ENCODE measurements around the gene WWTR1.

Gene WWTR1

DNA sequence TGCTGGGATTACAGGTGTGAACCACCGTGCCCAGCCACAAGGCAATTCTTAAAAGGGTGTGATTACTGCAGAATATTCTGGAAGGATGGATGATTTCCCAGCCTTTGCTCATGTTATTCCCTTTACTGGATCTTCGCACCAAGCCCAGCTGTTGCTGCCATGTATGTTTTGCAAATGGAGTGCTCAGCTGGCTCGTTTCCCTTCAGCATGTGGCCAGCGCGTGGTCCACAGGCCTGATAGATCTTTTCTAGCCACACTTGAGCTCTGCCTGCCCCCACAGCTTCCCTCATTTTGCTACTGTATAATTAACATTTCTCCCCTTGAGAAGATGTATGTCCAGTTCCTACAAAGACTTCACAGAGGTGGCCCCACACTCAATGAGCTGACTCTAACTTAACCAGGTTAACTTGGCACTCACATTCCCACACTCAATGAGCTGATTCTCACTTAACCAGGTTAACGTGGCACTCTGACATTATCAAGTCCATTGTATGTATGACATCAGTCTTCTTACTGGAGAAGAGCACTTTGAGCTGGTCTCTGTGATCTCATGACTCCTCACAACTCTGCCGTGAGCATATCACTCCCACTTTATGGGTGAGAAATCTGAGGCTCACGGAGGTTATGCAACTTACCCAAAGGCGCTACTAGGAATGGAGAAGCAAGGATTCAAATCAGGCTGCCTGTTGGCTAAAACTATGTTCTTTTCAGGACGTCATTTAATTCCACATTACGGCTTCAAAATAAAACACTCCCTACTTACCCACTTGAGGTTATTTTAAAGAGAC, 134.1 kb downstream of the WWTR1 start:
- no peak for DNase-seq

DNA sequence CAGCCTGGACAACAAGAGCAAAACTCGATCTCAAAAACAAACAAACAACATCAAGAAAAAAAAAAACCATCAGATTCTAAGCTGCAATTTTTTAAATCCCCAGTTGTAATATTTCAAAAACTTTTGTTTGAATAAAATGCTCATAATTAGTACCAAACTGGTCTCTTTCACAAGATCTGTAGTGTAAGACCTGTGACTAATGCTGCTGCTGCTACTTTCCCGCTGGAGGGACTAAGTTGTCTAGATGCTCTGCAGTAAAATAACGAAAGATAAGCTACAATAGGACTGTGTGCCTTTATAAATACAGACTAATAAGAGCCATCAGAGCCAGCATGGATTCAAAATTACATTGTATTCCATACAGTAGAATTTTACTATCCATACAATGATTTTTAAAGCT, 137.9 kb downstream of the WWTR1 start:
- no peak for DNase-seq

DNA sequence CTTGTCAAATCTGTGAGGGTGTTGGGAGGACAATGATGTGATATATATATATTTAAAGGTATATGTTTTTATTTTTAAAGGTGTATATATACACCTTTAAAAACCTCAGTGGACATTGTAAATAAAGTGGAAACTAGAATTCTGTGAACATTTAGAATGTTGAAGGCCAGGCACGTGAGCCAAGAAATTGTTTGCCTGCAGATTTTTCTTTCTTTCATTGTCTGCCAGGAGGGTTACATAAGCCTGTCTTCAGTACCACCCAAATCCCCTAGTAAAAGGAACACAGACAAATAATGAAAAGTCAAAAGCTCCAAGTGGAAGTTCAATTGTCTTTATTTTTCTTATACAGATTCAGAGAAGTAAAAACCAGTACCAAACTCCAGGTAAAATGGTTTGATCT, 140.9 kb downstream of the WWTR1 start:
- DNase-seq, result no peak

DNA sequence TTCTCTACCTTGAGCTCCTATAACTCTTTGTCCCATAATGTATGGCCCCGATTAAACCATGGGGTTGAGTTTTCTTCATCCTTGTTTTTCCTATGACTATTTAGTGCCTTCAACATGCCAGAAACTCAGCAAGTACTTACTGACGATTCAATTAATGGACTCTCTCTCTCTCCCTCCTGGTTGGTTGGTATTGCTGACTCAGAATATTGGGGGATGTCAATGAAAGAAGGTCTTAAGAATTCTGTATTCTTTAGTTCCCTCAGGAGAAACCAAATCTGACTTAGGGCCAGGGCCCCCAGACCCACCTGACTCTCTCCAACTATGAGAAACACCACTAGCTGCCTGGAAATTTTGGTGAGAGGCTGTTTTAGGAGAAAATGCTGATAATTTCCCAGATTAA, 142.6 kb downstream of the WWTR1 start:
- no peak for DNase-seq

DNA sequence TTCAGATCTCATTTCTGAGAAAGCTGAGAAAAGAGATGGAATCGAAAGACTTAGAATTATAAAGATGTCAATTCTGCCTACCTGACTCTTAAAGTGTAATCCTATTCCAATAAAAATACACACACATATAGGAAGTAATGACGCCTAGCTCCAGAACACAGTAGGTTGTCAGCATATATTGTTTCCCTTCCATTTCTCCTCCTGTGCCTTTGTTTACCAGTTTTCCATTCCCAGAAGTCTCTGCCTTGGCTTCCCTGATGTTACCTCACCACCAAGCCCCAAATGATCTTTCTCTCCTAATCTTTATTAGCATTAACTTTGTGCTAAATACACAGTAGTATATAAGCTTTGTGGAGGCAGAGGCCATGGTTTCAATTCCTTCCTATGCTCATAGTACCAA, 143.4 kb downstream of the WWTR1 start:
- DNase-seq, result no peak

DNA sequence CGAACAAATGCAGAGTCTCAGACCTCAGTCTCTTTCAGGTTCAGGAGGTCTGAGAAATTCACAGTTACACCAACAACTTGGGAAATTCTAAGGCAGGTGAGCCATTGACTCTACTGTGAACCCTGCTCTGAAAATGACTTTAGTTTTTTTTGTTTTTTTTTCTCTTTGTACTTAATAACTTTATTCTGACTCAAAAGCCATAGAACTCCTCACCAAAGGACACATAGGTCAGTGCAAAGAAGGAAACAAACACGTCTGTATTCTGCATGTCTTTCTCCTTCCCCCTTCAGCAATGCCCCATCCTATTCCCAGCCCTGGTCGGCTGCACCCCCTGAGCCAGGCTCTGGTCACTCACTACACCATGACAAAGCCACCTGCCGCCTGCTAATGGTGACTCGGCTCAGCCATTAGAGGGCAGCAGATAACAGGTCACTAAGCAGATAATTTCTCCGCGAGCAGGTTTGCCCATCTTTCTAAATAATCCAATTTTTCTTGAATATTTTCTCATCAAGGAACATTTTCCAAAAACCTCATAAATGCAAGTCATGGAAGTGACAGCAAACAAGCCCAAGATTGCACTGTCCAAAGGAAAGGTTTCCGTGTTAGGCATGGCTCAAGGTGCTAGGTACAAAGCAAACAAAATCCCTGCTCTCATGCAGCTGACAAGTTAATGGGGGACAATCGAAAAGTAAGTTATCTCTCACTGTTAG, 145.6 kb downstream of the WWTR1 start:
- DNase-seq, result no peak

DNA sequence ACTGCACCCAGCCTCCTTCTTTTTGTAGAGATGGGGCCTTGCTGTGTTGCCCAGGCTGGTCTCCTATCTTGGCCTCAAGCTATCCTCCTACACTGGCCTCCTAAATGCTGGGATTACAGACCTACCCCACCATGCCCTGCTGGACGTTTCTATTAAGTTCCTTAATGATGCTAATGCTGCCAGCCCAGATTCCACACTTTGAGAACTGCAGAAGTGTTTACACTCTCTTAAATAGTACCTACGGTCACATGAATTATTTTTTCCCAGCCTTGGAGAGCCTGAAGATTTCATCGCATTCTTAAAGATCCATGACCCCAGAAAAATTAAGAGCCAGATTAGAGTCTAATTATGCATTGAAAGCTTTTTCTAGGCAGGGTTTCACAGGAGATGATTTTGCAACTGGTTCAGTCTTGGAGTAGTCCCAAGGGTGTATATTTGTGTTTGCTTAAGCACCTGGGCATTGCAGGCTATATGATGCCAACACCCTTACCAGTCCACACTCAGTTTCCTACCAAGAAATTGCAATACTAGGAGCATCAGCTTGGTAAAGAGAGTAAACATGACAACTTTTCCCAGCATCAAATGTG, 146.7 kb downstream of the WWTR1 start:
- DNase-seq, result no peak

DNA sequence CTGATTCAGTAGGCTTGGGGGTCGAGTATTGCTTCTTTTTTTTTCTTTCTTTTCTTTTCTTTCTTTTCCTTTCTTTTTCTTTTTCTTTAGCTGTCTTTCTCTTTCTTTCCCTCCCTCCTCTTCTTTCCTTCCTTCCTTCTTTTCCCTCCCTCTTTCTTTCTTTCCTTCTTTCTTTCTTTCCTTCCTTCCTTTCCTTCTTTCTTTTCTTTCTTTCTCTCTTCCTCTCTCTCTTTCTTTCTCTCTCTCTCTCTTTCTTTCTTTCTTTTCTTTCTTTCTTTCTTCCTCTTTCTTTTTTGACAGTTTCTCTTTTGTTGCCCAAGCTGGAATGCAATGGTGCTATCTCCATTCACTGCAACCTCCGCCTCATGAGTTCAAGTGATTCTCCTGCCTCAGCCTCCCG, 147.3 kb downstream of the WWTR1 start:
- no peak for DNase-seq

DNA sequence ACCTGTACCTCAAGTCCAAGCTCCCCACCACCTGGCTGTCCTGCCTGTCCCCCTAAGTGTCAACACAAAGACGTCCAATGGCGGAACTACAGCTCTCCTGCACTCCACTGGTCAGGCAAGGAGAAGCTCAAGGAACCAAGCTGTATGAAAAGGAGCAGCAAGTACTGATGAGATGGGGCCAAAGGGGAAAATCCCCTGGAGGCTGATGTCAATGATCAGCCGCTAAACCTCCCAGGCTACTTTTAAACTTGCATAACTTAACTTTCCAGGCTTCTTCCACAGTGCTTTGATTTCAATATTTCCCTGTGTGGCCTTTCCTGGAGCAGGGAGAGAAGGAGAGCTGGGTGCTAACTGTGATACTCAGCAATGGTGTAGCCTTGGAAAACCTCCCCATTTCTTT, 148.3 kb downstream of the WWTR1 start:
- DNase-seq, result no peak

DNA sequence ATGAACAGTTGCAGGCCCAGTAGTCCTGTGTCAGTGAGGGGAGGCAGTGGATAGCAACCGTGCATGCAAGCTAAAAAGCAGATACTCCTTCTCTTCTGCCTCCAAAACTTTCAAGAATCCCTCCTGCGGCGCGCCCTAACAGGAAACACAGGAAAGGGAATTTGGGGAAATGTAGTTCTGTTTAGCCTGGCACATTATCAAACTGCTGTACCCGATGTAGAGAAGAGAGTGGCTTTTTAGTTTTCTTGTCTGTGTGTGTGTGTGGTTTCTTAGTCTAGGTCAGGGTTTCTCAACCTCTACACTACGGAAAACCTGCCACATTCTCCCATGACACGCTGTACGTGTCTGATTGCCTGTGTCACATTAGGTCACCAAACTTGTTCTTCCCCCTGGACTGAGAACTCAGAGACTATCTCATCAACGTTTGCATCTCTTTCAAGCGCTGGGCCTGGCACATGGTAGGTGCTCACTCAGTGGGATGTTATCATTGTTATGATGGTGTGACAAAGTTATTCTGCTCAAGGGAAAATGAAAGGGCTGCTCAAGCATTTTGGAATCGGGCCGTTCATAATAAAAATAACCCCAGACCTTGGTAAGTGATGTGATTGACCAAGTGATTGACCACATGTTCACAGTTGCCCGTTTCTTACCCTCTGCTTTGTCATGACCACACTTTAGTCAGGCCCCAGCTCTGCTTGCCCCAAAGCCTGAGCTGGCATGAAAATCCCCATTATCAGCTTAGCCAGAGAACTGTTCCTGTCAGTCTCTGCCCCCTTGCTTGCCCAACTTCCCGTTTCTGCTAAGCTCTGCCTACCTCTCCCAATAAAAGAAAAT, 150.1 kb downstream of the WWTR1 start:
- no peak for DNase-seq

DNA sequence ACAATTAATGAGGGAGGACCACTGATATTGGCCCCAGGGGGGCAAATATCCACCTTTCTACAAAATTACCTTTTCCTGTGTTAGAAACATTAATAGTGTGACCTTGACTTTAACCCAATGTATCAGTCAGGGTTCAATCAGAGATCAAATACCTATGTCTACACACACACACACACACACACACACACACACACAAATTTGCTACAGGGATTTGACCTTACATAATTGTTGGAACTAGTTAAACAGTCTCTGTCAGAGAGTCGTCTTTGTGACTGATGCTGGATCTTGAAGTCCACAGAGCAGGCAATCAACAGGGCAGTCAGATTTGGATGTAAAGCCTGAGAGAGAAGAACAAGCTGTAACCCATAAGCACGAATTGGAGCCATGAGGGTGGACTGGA, 150.9 kb downstream of the WWTR1 start:
- no peak for DNase-seq

DNA sequence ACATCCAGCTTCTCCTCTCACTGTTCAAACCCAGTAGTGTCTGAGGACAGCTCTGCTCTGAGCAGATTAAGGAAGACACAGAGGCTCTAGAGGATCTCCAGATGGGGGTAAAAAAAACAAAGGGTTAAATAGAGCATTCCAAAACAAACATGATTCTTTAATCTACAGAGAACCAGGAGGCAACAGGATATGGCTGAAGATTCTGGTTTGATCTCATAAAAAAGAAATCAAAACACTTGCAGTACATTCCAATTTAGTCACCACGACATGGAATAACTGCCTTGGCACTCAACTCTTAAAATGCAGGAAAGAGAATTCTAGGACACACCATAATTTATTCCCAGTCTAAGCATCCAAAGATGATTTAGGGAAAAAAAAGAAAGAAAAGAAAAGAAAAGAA, 151.3 kb downstream of the WWTR1 start:
- no peak for DNase-seq

DNA sequence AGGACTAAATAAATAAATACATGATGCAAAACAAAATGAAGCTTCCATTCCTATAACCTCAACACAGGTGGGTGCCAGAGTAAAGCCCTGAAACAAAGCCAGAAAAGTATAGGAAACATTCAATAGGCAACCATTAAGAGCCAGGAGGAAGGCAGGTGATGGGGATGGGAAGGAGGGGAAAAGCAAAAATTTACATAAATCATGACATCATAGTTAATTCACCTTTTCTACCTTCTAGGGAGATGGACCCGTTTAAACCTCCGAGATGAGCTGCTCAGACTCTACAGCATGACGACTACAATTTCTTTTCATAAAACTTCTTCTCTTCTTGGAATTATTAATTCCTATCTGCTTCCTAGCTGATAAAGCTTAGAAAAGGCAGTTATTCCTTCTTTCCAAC, 155.4 kb downstream of the WWTR1 start:
- DNase-seq, result no peak

DNA sequence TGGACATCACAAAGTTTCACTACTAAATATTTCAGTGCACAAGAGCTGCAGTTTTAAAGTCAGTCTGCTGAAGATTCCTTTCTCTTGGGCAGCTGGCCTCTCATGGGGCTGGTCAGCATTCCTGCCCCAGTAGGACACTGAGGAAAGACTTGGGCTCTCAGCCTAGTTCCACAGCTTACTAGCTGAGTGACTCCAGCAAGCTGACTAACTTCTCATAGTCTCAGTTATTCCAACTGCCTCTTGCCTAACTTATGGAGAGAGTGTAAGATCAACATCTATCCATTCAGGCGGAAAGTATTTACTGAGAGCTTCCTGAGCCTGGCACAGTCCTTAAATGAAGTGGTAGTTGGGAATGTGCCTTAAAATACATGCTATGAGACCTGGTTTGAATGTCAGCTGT, 156.3 kb downstream of the WWTR1 start:
- DNase-seq, result no peak

DNA sequence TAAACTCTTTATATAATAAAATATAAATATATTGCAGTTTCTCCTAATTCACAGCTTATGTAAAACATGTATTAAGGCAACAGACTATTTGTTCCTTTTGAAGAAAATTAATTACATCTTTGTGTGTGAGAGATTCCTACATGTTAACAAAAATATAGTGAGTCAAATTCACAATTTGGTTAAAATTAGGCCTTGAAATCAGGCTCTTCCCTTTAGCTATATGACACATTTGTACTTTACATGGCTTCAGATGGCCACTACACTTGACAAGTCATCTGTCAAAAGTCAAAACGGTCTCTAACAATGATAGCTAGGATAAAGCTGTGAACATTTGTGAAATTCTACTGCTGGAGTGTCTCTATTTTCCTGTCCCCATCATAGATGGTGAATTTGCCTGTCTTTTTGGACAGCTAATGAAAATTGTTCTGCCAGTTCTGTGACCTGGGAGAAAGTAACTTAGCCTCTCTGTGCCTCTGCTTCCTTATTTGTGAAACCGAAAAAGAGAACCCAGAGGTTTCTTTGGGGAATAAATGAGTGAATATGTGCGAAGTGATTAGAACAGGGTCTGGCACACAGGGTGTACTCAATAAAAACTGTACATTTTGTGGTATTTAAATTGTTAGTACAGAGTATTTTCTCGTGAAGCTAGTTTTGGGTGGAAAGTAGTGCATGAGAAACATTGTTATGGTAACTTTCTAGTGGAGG, 159.7 kb downstream of the WWTR1 start:
- DNase-seq, result no peak

DNA sequence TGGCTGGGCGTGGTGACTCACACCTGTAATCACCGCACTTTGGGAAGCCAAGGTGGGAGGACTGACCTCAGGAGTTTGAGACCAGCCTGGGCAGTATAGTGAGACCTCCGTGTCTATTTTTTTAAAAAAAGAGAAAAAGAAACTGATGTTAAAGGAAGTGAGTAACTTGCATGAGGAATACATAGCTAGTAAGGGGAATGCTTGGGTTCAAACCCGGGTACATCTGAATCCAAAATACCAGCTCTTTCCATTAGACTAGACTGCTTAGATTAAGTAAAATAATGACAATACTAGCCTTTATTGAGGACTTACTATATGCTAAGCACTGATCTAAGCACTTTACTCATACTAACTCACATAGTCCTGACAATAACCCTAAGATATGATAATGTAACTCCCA, 160.9 kb downstream of the WWTR1 start:
- DNase-seq, result no peak

DNA sequence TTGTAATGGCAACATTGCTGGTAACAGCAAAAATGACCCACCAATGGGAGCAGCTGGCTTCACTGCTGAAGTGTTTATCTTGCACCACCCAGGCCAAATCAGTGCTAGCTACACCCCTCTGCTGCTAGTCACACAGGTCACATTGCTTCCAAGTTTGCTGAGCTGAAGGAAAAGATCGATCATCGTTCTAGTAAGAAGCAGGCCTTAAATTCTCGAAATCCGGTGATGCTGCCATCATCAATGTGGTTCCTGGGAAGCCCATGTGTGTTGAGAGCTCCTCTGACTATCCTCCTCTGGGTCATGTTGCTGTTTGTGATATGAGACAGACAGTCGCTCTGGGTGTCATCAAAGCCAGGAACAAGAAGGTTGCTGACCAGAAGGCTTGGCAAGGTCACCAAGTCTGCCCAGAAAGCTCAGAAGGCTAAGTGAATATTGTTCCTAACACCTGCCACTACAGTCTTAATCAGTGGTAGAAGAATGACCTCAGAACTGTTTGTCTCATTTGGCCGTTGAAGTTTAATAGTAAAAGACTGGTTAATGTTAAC, 162.2 kb downstream of the WWTR1 start:
- DNase-seq, result no peak

DNA sequence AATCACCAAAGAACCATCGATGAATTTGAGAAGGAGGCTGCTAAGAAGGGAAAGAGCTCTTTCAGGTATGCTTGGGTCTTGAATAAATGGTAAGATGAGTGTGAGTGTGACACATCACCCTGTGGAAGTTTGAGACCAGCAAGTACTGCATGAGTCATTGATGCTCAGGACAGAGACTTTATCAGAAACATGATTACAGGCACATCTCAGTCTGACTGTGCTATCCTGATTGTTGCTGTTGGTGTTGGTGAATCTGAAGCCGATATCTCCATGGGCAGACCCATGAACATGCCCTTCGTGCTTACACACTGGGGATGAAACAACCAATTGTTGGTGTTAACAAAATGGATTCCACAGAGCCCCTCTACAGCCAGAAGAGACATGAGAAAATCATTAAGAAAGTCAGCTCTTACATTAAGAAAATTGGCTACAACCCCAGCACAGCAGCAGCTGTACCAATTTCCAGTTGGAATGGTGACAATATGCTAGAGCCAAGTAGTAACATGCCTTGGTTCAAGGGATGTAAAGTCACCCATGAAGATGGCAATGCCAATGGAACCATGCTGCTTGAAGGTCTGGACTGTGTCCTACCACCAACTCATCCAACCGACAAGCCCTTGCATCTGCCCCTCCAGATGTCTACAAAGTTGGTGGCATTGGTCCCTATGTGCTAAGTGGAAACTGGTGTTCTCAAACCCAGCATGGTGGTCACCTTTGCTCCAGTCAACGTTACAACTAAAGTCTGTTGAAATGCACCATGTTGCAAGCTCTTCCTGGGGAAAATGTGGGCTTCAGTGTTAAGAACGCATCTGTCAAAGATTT, 162.9 kb downstream of the WWTR1 start:
- no peak for DNase-seq

DNA sequence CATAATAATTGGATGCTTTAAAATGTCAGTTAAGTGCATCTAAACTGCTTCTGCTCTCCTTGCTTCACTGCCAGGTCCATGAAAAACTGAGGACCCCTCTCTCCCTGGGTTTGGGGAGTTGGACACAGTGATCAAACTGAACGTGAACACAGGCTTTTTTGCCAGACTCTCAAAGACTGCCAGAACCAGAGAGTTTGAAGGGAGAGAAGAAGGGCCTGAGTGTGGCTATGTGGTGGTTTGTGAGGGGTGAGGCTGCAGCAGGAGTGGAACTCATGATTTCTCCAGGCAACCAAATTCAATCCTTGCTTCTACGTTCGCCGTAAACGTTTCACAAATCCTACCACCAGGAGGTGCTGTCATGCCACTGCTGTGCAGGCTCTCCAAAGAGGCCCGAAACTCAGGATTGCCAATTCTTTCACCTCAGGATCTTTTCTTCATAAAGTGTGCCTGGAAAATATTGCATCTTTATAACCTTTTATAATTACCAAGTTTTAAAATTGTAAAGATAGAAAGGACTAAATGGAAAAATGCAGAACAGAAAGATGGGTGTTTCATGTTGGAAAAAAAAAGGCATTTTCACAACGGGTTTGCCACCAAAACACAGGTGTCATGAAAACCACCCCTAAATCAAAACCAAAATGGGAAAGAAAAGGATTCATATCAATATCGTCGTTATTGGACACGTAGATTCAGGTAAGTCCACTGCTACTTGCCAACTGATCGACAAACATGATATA, 163.6 kb downstream of the WWTR1 start:
- no peak for DNase-seq

DNA sequence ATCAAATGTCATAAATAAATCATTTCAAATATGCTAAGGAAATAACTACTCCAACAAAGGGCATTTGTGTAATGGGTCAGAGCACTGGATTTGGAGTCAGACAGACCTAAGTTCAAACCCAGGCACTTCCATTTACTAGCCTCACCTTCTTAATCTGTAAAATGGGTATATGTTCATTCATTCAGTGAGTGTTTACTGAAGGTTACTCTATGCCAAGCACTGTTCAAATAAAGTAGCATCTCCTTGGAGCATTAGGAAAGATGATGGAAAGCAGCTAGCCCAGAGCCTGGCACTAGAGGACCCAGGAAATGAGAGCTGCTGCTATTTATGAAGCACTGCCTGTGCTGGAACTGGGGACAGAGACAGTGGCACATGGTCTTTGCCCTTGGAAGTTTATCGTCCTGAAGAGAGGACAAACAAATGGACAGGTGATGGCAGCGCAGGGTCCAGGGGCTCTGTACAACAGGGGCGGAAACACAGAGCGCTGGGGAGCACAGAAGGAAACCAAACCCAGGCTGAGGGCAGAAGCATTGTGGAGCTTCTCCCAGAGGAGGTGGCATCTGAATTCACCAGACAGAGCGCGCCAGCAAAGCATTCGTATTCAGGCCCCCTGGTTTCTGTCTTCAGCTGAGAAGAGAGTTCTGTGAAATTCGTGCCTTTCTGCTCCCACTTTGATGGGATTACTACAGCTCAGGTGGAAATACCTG, 164.4 kb downstream of the WWTR1 start:
- no peak for DNase-seq
